B cell (primary cell): ENCODE measurements around the gene EBP. TPM values are rescaled to one million over a fixed set of nuclear protein-coding genes. Genes with fewer than 3 reads are reported as not detected.

ENCODE experiments used
- ATAC-seq: fragments of 200-7000 bp; cut with Tn5 transposase; one replicate; pipeline ENCODE4 v1.10.0; 2021; ENCODE audit warnings: low read depth, mild to moderate bottlenecking, moderate number of reproducible peaks, moderate library complexity
- CTCF ChIA-PET: fragments of 350-600 bp; sonication (Branson Sonifier 250); formaldehyde crosslinking; loops from one replicate; lab custom pipeline; 2021; ENCODE audit warnings: antibody characterized with exemption, inconsistent platforms; lab: Charles Lee
- POLR2A ChIA-PET: fragments of 350-600 bp; sonication (Branson Sonifier 250); formaldehyde crosslinking; loops from one replicate; lab custom pipeline; 2021; ENCODE audit warnings: antibody characterized with exemption; lab: Charles Lee
- DNase-seq: peaks from one replicate; pipeline ENCODE4 v3.0.0; 2013
- H2AFZ ChIP-seq: 2 replicates; pipeline ENCODE4 v1.6.1; 2012; ENCODE audit warnings: mild to moderate bottlenecking, low read depth, low read length; ENCODE audit not compliant: insufficient read depth, poor library complexity, severe bottlenecking
- H3K27ac ChIP-seq, 2 donors: 1 replicate in 1 of 2; 2 replicates in 1 of 2; pipeline ENCODE4 v1.5.1; 2012 to 2013; ENCODE audit warnings: low read length in 2 of 2, mild to moderate bottlenecking in 2 of 2, moderate library complexity in 1 of 2
- H3K27me3 ChIP-seq, 4 experiments: fragments of 200-600 bp in 1 of 4; sonication (generic) in 1 of 4; replicated peaks in 1 of 4; 1 replicate in 2 of 4; 2 replicates in 2 of 4; pipeline versions ENCODE4 v1.6.1 to v1.7.0; 2013 to 2016; ENCODE audit warnings: low read length in 3 of 4, mild to moderate bottlenecking in 2 of 4, mixed read lengths in 1 of 4, moderate library complexity in 1 of 4; ENCODE audit not compliant: insufficient read depth in 4 of 4, control insufficient read depth in 3 of 4; ENCODE audit errors: control extremely low read depth in 1 of 4
- H3K36me3 ChIP-seq, 2 experiments: replicated peaks in 1 of 2; 1 replicate in 1 of 2; 2 replicates in 1 of 2; pipeline versions ENCODE4 v1.6.1 to v1.7.1; 2013; ENCODE audit warnings: low read length in 1 of 2; ENCODE audit not compliant: insufficient read depth in 2 of 2, control insufficient read depth in 1 of 2; ENCODE audit errors: control extremely low read depth in 1 of 2, extremely low read depth in 1 of 2
- H3K4me1 ChIP-seq, 2 donors: fragments of 200-600 bp in 1 of 2; sonication (generic) in 1 of 2; 1 replicate in 1 of 2; 2 replicates in 1 of 2; pipeline versions ENCODE4 v1.5.1 to v1.6.1; 2013 to 2017; ENCODE audit warnings: low read length in 2 of 2; ENCODE audit not compliant: control insufficient read depth in 2 of 2, insufficient read depth in 2 of 2
- H3K4me2 ChIP-seq: replicated peaks from 2 replicates; pipeline ENCODE3; 2012; ENCODE audit warnings: mild to moderate bottlenecking, low read depth, low read length; ENCODE audit not compliant: poor library complexity, severe bottlenecking
- H3K4me3 ChIP-seq, 5 experiments: fragments of 200-600 bp in 1 of 5; sonication (generic) in 1 of 5; 1 replicate in 3 of 5; 2 replicates in 2 of 5; pipeline versions ENCODE4 v1.5.1 to v1.7.0; 2011 to 2016; ENCODE audit warnings: low read length in 4 of 5, mild to moderate bottlenecking in 4 of 5, low read depth in 2 of 5, control low read depth in 1 of 5, moderate library complexity in 1 of 5; ENCODE audit not compliant: insufficient read depth in 1 of 5; ENCODE audit errors: control extremely low read depth in 1 of 5, extremely low read depth in 1 of 5
- H3K79me2 ChIP-seq: fragments of 200-600 bp; sonication (generic); one replicate; pipeline ENCODE4 v1.6.0; 2016; ENCODE audit warnings: low read length; ENCODE audit not compliant: control insufficient read depth, insufficient read depth
- H3K9ac ChIP-seq: fragments of 200-600 bp; sonication (generic); 2 replicates; pipeline ENCODE4 v1.6.1; 2017; ENCODE audit warnings: mild to moderate bottlenecking, low read length, moderate library complexity
- H3K9me3 ChIP-seq, 3 donors: one replicate each; pipeline versions ENCODE4 v1.6.1 to v1.7.1; 2013; ENCODE audit warnings: low read length in 2 of 3; ENCODE audit not compliant: control insufficient read depth in 2 of 3, insufficient read depth in 1 of 3; ENCODE audit errors: control extremely low read depth in 1 of 3
- H4K20me1 ChIP-seq: 2 replicates; pipeline ENCODE4 v1.6.0; 2012; ENCODE audit warnings: mild to moderate bottlenecking, low read length; ENCODE audit not compliant: insufficient read depth, control insufficient read depth, poor library complexity, severe bottlenecking
- H3K27ac Mint-ChIP-seq: one replicate; pipeline ENCODE4 v1.8.0; 2021; ENCODE audit warnings: mixed read lengths
- H3K27me3 Mint-ChIP-seq: one replicate; pipeline ENCODE4 v1.8.0; 2021; ENCODE audit warnings: mixed read lengths
- H3K4me1 Mint-ChIP-seq: one replicate; pipeline ENCODE4 v1.8.0; 2021; ENCODE audit warnings: mixed read lengths
- H3K4me3 Mint-ChIP-seq: one replicate; pipeline ENCODE4 v1.8.0; 2021; ENCODE audit warnings: mixed read lengths
- H3K9me3 Mint-ChIP-seq: one replicate; pipeline ENCODE4 v1.8.0; 2022; ENCODE audit warnings: mixed read lengths; ENCODE audit not compliant: insufficient read depth
- CTCF ChIP-seq: fragments of 200-600 bp; IDR thresholded peaks from one replicate; pipeline ENCODE4 v1.8.0; 2022; ENCODE audit warnings: antibody characterized with exemption, mild to moderate bottlenecking
- EZH2 ChIP-seq: IDR thresholded peaks from 2 replicates; pipeline ENCODE4 v1.6.1; 2012; ENCODE audit warnings: borderline replicate concordance, low read depth, mild to moderate bottlenecking, moderate library complexity, low read length; ENCODE audit not compliant: insufficient read depth, poor library complexity, severe bottlenecking
- WGBS: methylation state at CpG from one replicate; pipeline ENCODE4 v1.1.5; 2013; ENCODE audit warnings: missing lambda C conversion rate; ENCODE audit not compliant: insufficient coverage; 5-methylcytosine and 5-hydroxymethylcytosine counted together
- intact Hi-C: fragments of 100-400 bp; cut with micrococcal nuclease; formaldehyde crosslinking; loops from one replicate; pipeline ENCODE4 v1.10.0; 2022
- polyA plus RNA-seq: library from polyadenylated mRNA; depleted of rRNA; stranded (reverse); fragments of >200 nt; gene quantifications from 2 replicates; pipeline ENCODE4 v1.2.3, GENCODE V29; 2012
- total RNA-seq, 2 donors: library from RNA; stranded (reverse); fragments of 120-200 nt in 1 of 2; gene quantifications; 1 replicate in 1 of 2; 2 replicates in 1 of 2; pipeline versions ENCODE4 v1.2.3 to v1.2.4, GENCODE V29; 2013 to 2022

The EBP gene
- total and polyA plus RNA-seq, 2 donors (not counting 1 experiment from before 2014, with no cell fraction given), result 27.9 to 60.8 TPM

GRCh38 chrX:48490661-48491060, 30.9 kb upstream of the EBP start:
- ChIA-PET CTCF (no interaction called here), POLR2A (no interaction called here)
- Histone ChIP-seq H3K4me1 (no peaks in the 10 kb centered on the region), H3K79me2 (no peaks in the 10 kb centered on the region), H3K27me3 (peaks cover 0 to 2% (median 0%) of the 10 kb centered on the region in 4 experiments), H3K4me2 (no peak overlapping the region), H3K9me3 (no peaks in the 10 kb centered on the region), H3K27ac (no peak overlapping the region), H3K4me3 (no peak overlapping the region), H4K20me1 (no peaks in the 10 kb centered on the region), H2AFZ (no peak overlapping the region), H3K9ac (no peak overlapping the region), H3K36me3 (no peaks in the 10 kb centered on the region)
- Mint-ChIP-seq H3K27me3 (no peaks in the 10 kb centered on the region), H3K9me3 (no peaks in the 10 kb centered on the region), H3K4me3 (no peak overlapping the region), H3K27ac (no peak overlapping the region), H3K4me1 (no peaks in the 10 kb centered on the region)
- 91% methylated on average over 4 of the region's 8 CpGs for WGBS
- no peak for TF ChIP-seq CTCF
- TF ChIP-seq EZH2, result no peak
- intact Hi-C loops, result no loop called here
- ATAC-seq, result no peak
- no peak for DNase-seq

- H3K27me3 Mint-ChIP-seq, result no peaks in the 10 kb centered on the region
- H3K27ac Mint-ChIP-seq, result no peak overlapping the region
- no peak for ATAC-seq
- 93% methylated on average over 4 of the region's 9 CpGs for WGBS
- Histone ChIP-seq H3K4me3 (no peak overlapping the region), H2AFZ (no peak overlapping the region), H3K27me3 (peaks cover 0 to 2% (median 0%) of the 10 kb centered on the region in 4 experiments), H3K4me2 (no peak overlapping the region), H3K79me2 (no peaks in the 10 kb centered on the region), H3K9me3 (no peaks in the 10 kb centered on the region), H3K27ac (no peak overlapping the region), H3K36me3 (no peaks in the 10 kb centered on the region), H4K20me1 (no peaks in the 10 kb centered on the region), H3K9ac (no peak overlapping the region), H3K4me1 (no peaks in the 10 kb centered on the region)
- TF ChIP-seq CTCF, result no peak
- no peak for TF ChIP-seq EZH2
- H3K9me3 Mint-ChIP-seq, result no peaks in the 10 kb centered on the region
- ChIA-PET POLR2A (no interaction called here), CTCF (no interaction called here)
- intact Hi-C loops, result no loop called here
- H3K4me1 Mint-ChIP-seq, result no peaks in the 10 kb centered on the region
- no peak overlapping the region for H3K4me3 Mint-ChIP-seq
- no peak for DNase-seq
Measured at GRCh38 chrX:48491809-48492208, 29.8 kb upstream of the EBP start.
